D721Med (cell line): ENCODE results near the gene AKIRIN2.

Source experiments
- DNase-seq: peaks from one replicate; pipeline ENCODE4 v3.0.0; 2011; ENCODE audit warnings: low spot score; ENCODE audit not compliant: insufficient read length
- FAIRE-seq: peaks from 2 replicates; lab custom pipeline; 2011; peaks lifted over from hg19 to GRCh38; lab: Jason Lieb, UNC
- CTCF ChIP-seq: IDR thresholded peaks from 2 replicates; pipeline ENCODE4 v1.5.1; 2012; ENCODE audit warnings: mild to moderate bottlenecking, control low read depth; ENCODE audit not compliant: insufficient read depth; ENCODE audit errors: missing control alignments

AKIRIN2 gene

GRCh38 chr6:87668013-87668412 lies 34.0 kb downstream of the AKIRIN2 start:
- no peak for TF ChIP-seq CTCF
- DNase-seq: no peak
- FAIRE-seq: no peak

- no peak for FAIRE-seq
- no peak for DNase-seq
- no peak for TF ChIP-seq CTCF
Measured at GRCh38 chr6:87667032-87667431, 35.0 kb downstream of the AKIRIN2 start.

GRCh38 chr6:87664921-87665485 lies 37.0 kb downstream of the AKIRIN2 start:
- TF ChIP-seq CTCF: no peak
- no peak for FAIRE-seq

GRCh38 chr6:87663434-87663833 lies 38.6 kb downstream of the AKIRIN2 start:
- DNase-seq (no peak), FAIRE-seq (no peak)
- no peak for TF ChIP-seq CTCF

More at GRCh38 chr6:87664921-87665485, 37.0 kb downstream of the AKIRIN2 start:
- no peak for DNase-seq

GRCh38 chr6:87661503-87661902 lies 40.5 kb downstream of the AKIRIN2 start:
- DNase-seq (no peak), FAIRE-seq (no peak)
- no peak for TF ChIP-seq CTCF

- DNase-seq: no peak
- no peak for FAIRE-seq
- TF ChIP-seq CTCF: no peak
Measured at GRCh38 chr6:87661016-87661415, 41.0 kb downstream of the AKIRIN2 start.

- no peak for DNase-seq
Measured at GRCh38 chr6:87660226-87660911, 41.7 kb downstream of the AKIRIN2 start.

More at GRCh38 chr6:87660226-87660911, 41.7 kb downstream of the AKIRIN2 start:
- TF ChIP-seq CTCF: no peak
- no peak for FAIRE-seq
